ENCODE measurements around the gene ARHGAP33.

Gene ARHGAP33

DNA sequence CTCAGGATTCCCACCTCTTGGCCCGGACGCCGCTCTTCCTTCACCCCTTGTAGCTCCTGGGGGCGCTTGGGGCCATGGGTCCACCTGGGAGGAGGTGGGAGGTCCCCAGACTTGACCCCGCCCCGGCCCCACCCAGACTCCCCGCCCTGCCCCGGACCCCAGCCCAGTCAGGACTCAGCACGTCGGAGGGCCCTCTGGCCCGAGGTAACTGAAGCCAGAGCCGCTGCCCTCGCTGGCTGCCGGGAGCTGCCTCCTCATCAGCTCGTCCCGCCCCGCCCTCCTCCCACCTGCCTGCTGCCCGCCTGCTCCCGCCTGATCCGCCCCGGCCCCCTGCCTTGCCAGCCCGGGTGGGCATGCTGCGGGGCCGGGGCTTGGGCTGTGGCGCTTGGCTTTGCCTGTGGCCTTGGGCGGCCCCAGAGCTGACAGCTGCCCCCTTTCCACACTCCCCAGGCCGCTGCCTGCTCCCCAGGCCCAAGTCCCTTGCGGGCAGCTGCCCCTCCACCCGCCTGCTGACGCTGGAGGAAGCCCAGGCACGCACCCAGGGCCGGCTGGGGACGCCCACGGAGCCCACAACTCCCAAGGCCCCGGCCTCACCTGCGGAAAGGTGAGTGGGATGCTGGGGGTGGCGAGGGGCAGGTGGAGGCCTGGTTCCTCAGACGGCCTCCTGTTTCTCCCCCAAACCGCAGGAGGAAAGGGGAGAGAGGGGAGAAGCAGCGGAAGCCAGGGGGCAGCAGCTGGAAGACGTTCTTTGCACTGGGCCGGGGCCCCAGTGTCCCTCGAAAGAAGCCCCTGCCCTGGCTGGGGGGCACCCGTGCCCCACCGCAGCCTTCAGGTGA is 9.4 kb downstream of the ARHGAP33 start:
- Mint-ChIP-seq H3K4me1 (ENCODE audit: low read depth) (peaks cover 1% of the 10 kb centered on the region), H3K9me3 (no peaks in the 10 kb centered on the region), H3K27ac (no peak overlapping the region), H3K36me3 (ENCODE audit: low read depth) (peaks cover 10% of the 10 kb centered on the region), H3K27me3 (ENCODE audit: low read depth) (no peaks in the 10 kb centered on the region), H3K4me3 (no peak overlapping the region)
- no peak for DNase-seq (ENCODE audit: low spot score)

DNA sequence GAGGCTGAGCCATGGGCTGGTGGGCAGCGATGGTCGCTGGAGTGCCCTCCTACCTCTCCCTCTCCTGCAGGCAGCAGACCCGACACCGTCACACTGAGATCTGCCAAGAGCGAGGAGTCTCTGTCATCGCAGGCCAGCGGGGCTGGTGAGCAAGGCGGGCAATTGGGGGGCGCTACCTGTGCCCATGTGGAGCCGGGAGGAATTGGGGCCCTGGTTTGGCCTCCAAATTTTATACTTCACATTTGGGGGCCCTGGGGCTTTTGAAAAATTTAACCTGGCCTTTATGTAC is 9.9 kb downstream of the ARHGAP33 start:
- H3K27me3 Mint-ChIP-seq (ENCODE audit: low read depth), result no peaks in the 10 kb centered on the region
- H3K4me3 Mint-ChIP-seq, result no peak overlapping the region
- H3K9me3 Mint-ChIP-seq, result no peaks in the 10 kb centered on the region
- DNase-seq (ENCODE audit: low spot score), result no peak
- no peak overlapping the region for H3K27ac Mint-ChIP-seq
- peaks cover 1% of the 10 kb centered on the region for H3K4me1 Mint-ChIP-seq (ENCODE audit: low read depth)
- H3K36me3 Mint-ChIP-seq (ENCODE audit: low read depth), result peaks cover 10% of the 10 kb centered on the region

DNA sequence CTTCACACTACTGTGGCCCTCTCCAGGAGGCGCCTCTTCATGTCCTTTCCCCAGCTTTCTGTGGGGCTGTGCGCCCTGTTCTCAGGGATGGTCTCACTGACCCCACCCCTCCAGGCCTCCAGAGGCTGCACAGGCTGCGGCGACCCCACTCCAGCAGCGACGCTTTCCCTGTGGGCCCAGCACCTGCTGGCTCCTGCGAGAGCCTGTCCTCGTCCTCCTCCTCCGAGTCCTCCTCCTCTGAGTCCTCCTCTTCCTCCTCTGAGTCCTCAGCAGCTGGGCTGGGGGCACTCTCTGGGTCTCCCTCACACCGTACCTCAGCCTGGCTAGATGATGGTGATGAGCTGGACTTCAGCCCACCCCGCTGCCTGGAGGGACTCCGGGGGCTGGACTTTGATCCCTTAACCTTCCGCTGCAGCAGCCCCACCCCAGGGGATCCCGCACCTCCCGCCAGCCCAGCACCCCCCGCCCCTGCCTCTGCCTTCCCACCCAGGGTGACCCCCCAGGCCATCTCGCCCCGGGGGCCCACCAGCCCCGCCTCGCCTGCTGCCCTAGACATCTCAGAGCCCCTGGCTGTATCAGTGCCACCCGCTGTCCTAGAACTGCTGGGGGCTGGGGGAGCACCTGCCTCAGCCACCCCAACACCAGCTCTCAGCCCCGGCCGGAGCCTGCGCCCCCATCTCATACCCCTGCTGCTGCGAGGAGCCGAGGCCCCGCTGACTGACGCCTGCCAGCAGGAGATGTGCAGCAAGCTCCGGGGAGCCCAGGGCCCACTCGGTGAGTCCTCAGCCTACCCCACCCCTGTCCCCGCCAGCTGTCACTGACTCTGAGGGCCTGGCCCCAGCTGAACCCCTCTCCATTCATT is 11.2 kb downstream of the ARHGAP33 start:
- peaks cover 8% of the 10 kb centered on the region for H3K36me3 Mint-ChIP-seq (ENCODE audit: low read depth)
- no peak for DNase-seq (ENCODE audit: low spot score)
- peaks cover 1% of the 10 kb centered on the region for H3K4me1 Mint-ChIP-seq (ENCODE audit: low read depth)
- H3K27me3 Mint-ChIP-seq (ENCODE audit: low read depth), result no peaks in the 10 kb centered on the region
- H3K9me3 Mint-ChIP-seq, result no peaks in the 10 kb centered on the region
- H3K4me3 Mint-ChIP-seq, result no peak overlapping the region
- no peak overlapping the region for H3K27ac Mint-ChIP-seq

DNA sequence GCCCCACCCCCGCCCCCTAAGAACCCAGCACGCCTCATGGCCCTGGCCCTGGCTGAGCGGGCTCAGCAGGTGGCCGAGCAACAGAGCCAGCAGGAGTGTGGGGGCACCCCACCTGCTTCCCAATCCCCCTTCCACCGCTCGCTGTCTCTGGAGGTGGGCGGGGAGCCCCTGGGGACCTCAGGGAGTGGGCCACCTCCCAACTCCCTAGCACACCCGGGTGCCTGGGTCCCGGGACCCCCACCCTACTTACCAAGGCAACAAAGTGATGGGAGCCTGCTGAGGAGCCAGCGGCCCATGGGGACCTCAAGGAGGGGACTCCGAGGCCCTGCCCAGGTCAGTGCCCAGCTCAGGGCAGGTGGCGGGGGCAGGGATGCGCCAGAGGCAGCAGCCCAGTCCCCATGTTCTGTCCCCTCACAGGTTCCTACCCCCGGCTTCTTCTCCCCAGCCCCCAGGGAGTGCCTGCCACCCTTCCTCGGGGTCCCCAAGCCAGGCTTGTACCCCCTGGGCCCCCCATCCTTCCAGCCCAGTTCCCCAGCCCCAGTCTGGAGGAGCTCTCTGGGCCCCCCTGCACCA is 11.9 kb downstream of the ARHGAP33 start:
- Mint-ChIP-seq H3K4me3 (no peak overlapping the region), H3K36me3 (ENCODE audit: low read depth) (peaks cover 8% of the 10 kb centered on the region), H3K4me1 (ENCODE audit: low read depth) (peaks cover 1% of the 10 kb centered on the region), H3K9me3 (no peaks in the 10 kb centered on the region), H3K27me3 (ENCODE audit: low read depth) (no peaks in the 10 kb centered on the region), H3K27ac (no peak overlapping the region)
- DNase-seq (ENCODE audit: low spot score), result no peak

DNA sequence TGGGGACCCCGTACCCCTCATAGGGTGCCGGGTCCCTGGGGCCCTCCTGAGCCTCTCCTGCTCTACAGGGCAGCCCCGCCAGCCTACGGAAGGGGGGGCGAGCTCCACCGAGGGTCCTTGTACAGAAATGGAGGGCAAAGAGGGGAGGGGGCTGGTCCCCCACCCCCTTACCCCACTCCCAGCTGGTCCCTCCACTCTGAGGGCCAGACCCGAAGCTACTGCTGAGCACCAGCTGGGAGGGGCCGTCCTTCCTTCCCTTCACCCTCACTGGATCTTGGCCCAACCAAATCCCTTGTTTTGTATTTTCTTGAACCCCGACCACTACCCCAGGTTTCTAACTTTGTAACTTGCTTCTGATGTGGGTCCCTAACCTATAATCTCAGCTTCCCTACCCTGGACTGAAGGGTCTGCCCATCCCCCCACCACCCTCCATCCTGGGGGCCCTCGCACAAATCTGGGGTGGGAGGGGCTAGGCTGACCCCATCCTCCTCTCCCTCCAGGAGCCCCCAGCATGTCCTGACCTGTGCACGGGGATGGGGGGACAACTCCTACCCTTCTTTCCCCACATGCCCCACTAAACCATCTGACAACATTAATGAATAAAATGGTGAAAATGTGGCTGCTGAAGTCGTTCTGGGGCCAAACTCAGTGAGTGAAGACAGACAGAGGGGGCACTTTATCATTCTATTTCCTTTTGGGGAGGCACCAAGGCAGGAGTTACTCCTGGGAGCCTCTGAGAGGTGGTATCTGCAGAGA is 13.0 kb downstream of the ARHGAP33 start:
- Mint-ChIP-seq H3K4me1 (ENCODE audit: low read depth) (no peaks in the 10 kb centered on the region), H3K36me3 (ENCODE audit: low read depth) (peaks cover 2% of the 10 kb centered on the region), H3K9me3 (no peaks in the 10 kb centered on the region)

DNA sequence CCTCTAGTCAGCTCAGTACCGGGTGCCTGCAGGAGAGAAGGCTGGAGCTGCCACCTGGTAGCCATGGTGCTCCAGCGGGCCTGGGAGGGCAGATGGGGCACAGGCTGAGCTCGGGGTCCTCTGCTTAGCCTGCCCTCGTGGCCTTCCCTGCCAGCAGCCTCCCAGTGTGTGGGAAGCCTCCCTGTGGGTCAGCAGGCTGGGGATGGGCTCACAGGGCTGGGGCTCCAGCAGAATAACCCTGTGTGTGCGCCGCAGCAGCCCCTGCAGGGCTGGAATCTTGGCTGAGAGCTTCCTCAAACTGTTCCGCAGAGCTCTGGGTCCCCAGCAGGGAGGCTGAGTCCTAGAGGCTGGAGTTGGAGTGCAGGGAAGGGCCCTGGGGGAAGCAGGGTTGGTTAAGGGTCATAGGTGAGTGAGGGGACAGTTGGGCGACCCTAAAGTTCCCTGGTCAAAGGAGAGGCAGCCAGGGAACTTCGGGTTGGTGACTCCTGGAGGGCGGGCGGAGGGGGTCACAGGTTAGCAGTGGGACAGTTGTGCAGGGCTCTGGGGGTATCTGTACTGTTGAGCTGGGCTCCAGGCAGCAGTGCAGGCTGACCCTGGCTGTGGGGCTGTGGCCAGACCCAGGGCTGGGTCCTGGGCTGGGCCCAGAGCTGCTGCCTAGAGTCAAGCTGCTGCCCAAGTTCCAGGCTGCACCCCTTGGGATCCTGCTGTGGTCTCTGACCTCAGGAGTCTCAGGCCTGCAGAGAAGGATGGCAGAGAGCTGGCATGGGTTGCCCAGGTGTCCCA is 14.0 kb downstream of the ARHGAP33 start:
- no peaks in the 10 kb centered on the region for H3K36me3 Mint-ChIP-seq (ENCODE audit: low read depth)
- DNase-seq (ENCODE audit: low spot score), result no peak
- peak overlapping the region; percentile 31 for H3K27ac Mint-ChIP-seq
- no peaks in the 10 kb centered on the region for H3K27me3 Mint-ChIP-seq (ENCODE audit: low read depth)
- H3K9me3 Mint-ChIP-seq, result no peaks in the 10 kb centered on the region
- H3K4me3 Mint-ChIP-seq, result no peak overlapping the region
- H3K4me1 Mint-ChIP-seq (ENCODE audit: low read depth), result no peaks in the 10 kb centered on the region

More for the DNA sequence above, 13.0 kb downstream of the ARHGAP33 start:
- Mint-ChIP-seq H3K27ac (no peak overlapping the region), H3K4me3 (no peak overlapping the region), H3K27me3 (ENCODE audit: low read depth) (no peaks in the 10 kb centered on the region)
- DNase-seq (ENCODE audit: low spot score), result no peak

DNA sequence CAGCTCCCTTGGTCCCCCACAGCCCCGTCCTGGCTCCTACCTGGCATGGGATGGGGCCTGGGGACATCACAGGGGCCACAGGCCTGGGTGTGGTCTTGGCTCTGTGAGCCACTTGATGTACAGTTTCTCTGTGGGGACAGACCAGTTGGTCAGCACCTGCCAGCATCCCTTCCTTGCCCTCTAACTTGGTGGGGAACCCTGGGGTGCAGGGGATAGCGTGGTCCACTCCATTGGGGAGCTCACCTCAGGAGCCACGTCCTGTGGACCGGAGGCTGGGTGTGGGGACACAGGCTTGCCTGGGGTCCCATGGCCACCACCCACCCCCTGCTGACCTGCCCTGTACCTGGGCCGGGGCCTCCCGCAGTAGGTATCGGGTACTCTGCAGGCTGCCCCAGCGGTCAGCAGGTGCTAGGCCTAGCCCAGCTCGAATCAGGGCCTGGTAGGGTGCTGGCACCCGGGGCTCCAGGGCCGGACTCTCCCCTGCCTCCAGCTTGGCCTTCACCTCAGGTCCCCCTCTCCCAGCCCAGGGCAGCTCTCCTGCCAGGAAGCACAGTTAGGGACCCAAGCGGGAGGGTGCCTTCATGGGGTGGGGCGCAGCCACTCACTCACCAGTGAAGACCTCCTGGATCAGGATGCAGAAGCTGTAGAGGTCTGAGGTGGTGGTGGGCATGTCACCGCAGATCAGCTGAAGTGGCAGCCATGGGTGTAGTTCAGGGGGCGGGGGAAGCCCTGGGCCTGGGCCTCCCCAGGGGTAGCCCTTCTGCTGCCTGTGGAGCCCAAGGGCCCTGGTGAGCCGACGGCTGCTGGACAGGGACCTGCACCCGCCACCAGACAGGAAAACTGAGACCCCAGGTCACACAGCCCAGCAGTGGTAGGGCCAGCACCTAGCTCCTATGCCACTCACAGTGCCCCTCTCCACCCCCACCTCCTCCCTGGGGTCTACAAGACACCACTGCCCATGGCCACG is 14.9 kb downstream of the ARHGAP33 start:
- no peak for DNase-seq (ENCODE audit: low spot score)
- peaks cover under 1% of the 10 kb centered on the region for H3K27me3 Mint-ChIP-seq (ENCODE audit: low read depth)
- H3K9me3 Mint-ChIP-seq, result no peaks in the 10 kb centered on the region
- H3K4me3 Mint-ChIP-seq, result no peak overlapping the region
- no peaks in the 10 kb centered on the region for H3K36me3 Mint-ChIP-seq (ENCODE audit: low read depth)
- H3K27ac Mint-ChIP-seq, result no peak overlapping the region
- H3K4me1 Mint-ChIP-seq (ENCODE audit: low read depth), result no peaks in the 10 kb centered on the region

DNA sequence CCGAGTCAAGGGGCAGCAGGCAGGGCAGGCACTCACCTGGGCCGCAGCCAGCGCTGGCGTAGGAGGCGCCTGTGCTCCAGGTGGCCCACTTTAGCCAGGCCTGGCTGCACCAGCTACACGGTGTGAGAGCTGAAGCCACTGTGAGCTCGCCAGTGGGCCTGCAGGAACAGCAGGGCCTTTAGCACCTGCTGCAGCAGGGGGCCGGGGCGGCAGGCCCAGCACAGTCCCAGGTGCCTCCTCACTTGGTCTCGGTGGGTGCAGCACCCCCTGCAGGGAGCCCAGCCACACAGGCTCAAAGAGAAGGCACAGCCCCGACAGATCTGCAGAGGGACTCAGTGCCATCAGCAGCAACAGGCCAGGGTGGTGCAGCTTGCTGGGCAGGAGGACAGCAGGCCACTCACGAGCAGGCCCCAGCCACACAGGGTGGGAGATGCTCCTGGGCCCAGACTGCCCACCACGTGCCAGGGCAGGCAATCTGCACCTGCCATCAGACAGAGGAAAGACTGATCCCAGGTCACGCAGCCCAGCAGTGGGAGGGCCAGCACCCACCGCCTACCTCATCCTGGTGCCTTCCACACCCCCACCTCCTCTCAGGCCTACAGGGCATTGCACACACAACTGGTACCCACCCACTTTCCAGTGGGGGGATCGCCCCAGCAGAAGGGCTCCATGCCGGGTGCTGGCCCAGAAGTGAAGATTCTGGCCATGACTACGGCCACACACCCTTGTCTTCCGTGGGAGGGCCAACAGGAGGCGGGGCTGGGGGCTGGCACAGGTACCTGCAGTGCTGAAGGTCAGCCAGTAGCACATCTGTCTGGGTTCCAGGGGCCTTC is 15.8 kb downstream of the ARHGAP33 start:
- Mint-ChIP-seq H3K4me3 (no peak overlapping the region), H3K27ac (no peak overlapping the region), H3K9me3 (no peaks in the 10 kb centered on the region), H3K36me3 (ENCODE audit: low read depth) (no peaks in the 10 kb centered on the region), H3K27me3 (ENCODE audit: low read depth) (peaks cover 7% of the 10 kb centered on the region), H3K4me1 (ENCODE audit: low read depth) (no peaks in the 10 kb centered on the region)
- no peak for DNase-seq (ENCODE audit: low spot score)

DNA sequence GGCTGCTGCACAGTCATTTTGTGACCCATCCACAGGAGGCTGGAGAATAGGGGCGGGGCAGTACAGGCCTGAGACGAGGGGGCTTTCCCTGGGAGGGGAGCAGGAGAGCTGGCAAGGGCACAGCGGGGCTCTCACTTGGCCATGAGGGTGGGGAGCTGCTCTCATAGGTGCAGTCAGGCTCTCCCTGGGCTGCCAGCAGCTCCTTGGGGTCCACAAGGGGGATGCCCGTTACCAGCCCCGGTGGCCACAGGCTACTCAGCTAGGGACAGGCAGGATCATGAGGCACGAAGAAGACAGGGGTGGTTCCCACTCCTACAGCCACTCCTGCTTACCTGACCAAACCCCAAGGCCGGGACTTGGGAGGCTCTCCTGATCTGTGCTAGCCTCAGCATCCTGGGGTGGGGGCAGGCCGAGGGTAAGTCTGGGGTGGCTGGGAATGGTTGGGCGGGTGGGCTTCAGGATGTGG is 16.5 kb downstream of the ARHGAP33 start:
- no peak overlapping the region for H3K4me3 Mint-ChIP-seq
- H3K9me3 Mint-ChIP-seq, result no peaks in the 10 kb centered on the region
- no peaks in the 10 kb centered on the region for H3K36me3 Mint-ChIP-seq (ENCODE audit: low read depth)
- DNase-seq (ENCODE audit: low spot score), result no peak
- no peaks in the 10 kb centered on the region for H3K4me1 Mint-ChIP-seq (ENCODE audit: low read depth)
- H3K27me3 Mint-ChIP-seq (ENCODE audit: low read depth), result peaks cover 14% of the 10 kb centered on the region
- H3K27ac Mint-ChIP-seq, result no peak overlapping the region

DNA sequence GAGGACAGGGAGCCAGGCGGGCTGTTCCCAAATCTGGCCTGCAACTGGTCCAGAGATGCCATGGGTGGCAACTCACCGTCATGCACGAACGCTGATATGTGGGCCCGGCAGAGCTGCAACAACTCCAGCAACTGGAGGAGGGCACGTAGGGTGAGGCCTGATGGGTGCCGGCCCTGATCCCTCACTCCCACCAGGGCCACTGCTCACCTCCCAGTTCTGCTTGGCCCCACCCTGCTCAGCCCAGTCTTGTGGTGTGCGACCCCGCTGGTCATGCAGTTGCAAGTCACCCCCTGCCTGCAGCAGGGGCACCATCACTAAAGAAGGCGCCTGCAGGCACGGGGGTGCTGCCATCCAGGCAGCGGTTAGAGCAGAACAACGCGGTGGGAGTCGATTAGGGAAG is 16.9 kb downstream of the ARHGAP33 start:
- Mint-ChIP-seq H3K9me3 (no peaks in the 10 kb centered on the region), H3K27me3 (ENCODE audit: low read depth) (peaks cover 19% of the 10 kb centered on the region), H3K27ac (no peak overlapping the region), H3K36me3 (ENCODE audit: low read depth) (no peaks in the 10 kb centered on the region), H3K4me1 (ENCODE audit: low read depth) (no peaks in the 10 kb centered on the region), H3K4me3 (no peak overlapping the region)
- DNase-seq (ENCODE audit: low spot score), result no peak

DNA sequence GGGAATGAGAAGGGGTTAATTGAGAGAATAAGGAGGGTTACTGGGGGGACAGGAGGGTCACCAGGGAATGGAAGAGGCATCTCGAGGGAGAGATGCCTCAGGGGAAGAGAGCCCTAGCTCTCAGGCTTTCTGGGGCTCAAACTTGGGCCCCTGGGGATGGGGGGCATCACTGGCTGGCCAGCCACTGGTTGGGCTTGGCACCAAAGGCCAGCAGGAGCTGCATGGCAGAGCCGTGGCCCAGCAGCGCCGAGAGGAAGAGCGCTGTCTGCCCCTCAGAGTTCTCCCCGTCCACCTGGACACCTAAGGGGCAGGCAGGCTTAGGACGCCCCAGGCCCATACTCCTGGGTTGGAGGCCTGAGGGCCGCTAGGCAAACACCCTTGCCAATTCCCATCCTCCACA is 17.5 kb downstream of the ARHGAP33 start:
- no peak for DNase-seq (ENCODE audit: low spot score)
- H3K4me3 Mint-ChIP-seq, result no peak overlapping the region
- no peaks in the 10 kb centered on the region for H3K36me3 Mint-ChIP-seq (ENCODE audit: low read depth)
- peaks cover 21% of the 10 kb centered on the region for H3K27me3 Mint-ChIP-seq (ENCODE audit: low read depth)
- no peaks in the 10 kb centered on the region for H3K4me1 Mint-ChIP-seq (ENCODE audit: low read depth)
- H3K27ac Mint-ChIP-seq, result no peak overlapping the region
- H3K9me3 Mint-ChIP-seq, result no peaks in the 10 kb centered on the region

Data from T-helper 2 cell treated with Interferon-gamma antibody and Interleukin-4, amounts not matched to agents 5 μg/mL and 100 μg/mL, for 36 hours (primary cell).